H1 (cell line): ENCODE results near the gene FOXO6. TPM values are rescaled to one million over a fixed set of nuclear protein-coding genes. Genes with fewer than 3 reads are reported as not detected.

Experiments used
- CHD1 ChIP-seq: IDR thresholded peaks from 2 replicates; pipeline ENCODE4 v1.6.1; 2012; ENCODE audit warnings: low read depth, low read length, improper control_type of control experiment
- CTBP2 ChIP-seq: IDR thresholded peaks from 2 replicates; pipeline ENCODE4 v1.7.0; 2011; ENCODE audit warnings: borderline replicate concordance, mild to moderate bottlenecking, moderate library complexity, mixed read lengths, low read length; ENCODE audit not compliant: insufficient read depth, insufficient read length
- GABPA ChIP-seq: IDR thresholded peaks from 2 replicates; pipeline ENCODE4 v1.6.1; 2011; ENCODE audit warnings: mild to moderate bottlenecking, low read length, moderate library complexity, borderline replicate concordance; ENCODE audit not compliant: insufficient read depth
- HDAC2 ChIP-seq, 2 experiments: fragments of 300-600 bp in 1 of 2; sonication (generic) in 1 of 2; IDR thresholded peaks; 2 replicates each; pipeline ENCODE4 v1.6.1; 2011 to 2012; ENCODE audit warnings: low read depth in 2 of 2, low read length in 2 of 2, mild to moderate bottlenecking in 2 of 2, moderate library complexity in 2 of 2, borderline replicate concordance in 1 of 2, inconsistent platforms in 1 of 2
- MAFK ChIP-seq: IDR thresholded peaks from 2 replicates; pipeline ENCODE4 v1.6.1; 2012; ENCODE audit warnings: low read depth, mild to moderate bottlenecking, improper control_type of control experiment, low read length
- RBBP5 ChIP-seq: IDR thresholded peaks from 2 replicates; pipeline ENCODE4 v1.7.1; 2012; ENCODE audit warnings: low read depth, mild to moderate bottlenecking, inconsistent platforms, low read length, moderate library complexity, borderline replicate concordance
- polyA plus RNA-seq, 7 experiments: library from polyadenylated mRNA; depleted of rRNA in 3 of 7; stranded (reverse) in 5 of 7; unstranded in 2 of 7; fragments of >200 nt in 5 of 7; fragments of 200-250 nt in 2 of 7; gene quantifications; 1 replicate in 5 of 7; 2 replicates in 1 of 7; 4 replicates in 1 of 7; pipeline versions ENCODE4 v1.2.1 to v1.2.3, GENCODE V29; 2011 to 2013; ENCODE audit warnings: missing spikeins in 2 of 7, mixed read lengths in 2 of 7
- total RNA-seq: library from RNA; stranded (reverse); fragmentation: NEBNext Ultra II Directional; extraction: Animal tissue kit (Norgen Biotek cat#: 25700); gene quantifications from 2 replicates; pipeline ENCODE4 v1.2.1, GENCODE V29; 2021

The FOXO6 gene
- total and polyA plus RNA-seq, 2 of the 8 experiments (the other 6 are each of a cell fraction or from before 2014, with no cell fraction given) = 0.59 to 3.0 TPM

DNA sequence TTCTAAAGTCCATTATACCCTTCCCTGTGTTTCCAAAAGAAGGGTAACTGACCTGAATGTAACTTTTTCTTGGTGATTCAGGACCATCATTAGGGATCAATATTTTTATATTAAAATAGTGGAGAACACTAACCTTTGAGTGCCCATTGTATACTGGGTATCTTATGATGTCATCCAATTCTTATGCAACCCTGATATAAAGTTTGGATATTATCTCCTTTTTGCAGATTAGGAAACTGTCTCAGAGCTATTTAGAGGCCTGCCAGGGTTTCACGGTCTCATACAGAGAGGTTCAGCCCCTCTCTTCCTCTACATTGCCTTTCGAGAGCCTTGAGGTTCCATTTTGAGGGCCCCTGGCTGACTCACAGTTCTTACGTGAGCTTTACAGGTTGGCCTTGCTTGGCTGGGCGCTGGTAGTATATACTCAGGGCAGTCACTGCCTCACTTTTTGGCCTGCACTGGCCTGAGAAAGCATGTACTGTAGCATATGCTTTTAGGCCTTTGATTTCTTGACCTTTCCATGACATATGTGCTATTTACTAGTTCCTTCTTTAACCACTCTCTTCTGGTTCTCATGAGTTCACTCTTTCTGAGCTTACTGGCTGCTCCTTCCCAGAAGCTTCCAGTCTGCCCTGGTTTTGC lies 15.7 kb upstream of the FOXO6 start (continued):
- no peak for TF ChIP-seq HDAC2 (IDR thresholded peaks at IDR 0.05; ENCODE audit: borderline replicate concordance in 1 of 2, low read depth in 2 of 2, low read length in 2 of 2)
- TF ChIP-seq MAFK = no peak
- no peak for TF ChIP-seq CTBP2
- no peak for TF ChIP-seq CHD1
- no peak for TF ChIP-seq GABPA
- TF ChIP-seq RBBP5 = no peak
